Uterus (tissue), 4 donors: Measurements from ENCODE around the gene TSPAN4. TPM values are rescaled to one million over a fixed set of nuclear protein-coding genes. Genes with fewer than 3 reads are reported as not detected.

Source experiments
- DNase-seq, 2 donors: peaks; one replicate each; pipeline ENCODE4 v3.0.0-alpha.2; 2019 to 2020
- H3K27ac ChIP-seq, 2 donors: fragments of 200-600 bp; sonication (generic); 1 replicate in 1 of 2; 2 replicates in 1 of 2; pipeline ENCODE4 v1.5.1; 2016 to 2018
- H3K27me3 ChIP-seq, 2 donors: fragments of 200-600 bp; sonication (generic); one replicate each; pipeline ENCODE4 v1.5.1; 2018 to 2019; ENCODE audit warnings: control low read depth in 1 of 2
- H3K36me3 ChIP-seq, 2 donors: fragments of 200-600 bp; sonication (generic); one replicate each; pipeline ENCODE4 v1.5.1; 2019; ENCODE audit warnings: control low read depth in 1 of 2
- H3K4me1 ChIP-seq, 2 donors: fragments of 200-600 bp; sonication (generic); one replicate each; pipeline ENCODE4 v1.5.1; 2018 to 2019; ENCODE audit warnings: control low read depth in 1 of 2
- H3K4me3 ChIP-seq, 2 donors: fragments of 200-600 bp; sonication (generic); 1 replicate in 1 of 2; 2 replicates in 1 of 2; pipeline ENCODE4 v1.5.1; 2018 to 2019; ENCODE audit warnings: mild to moderate bottlenecking in 1 of 2
- H3K9me3 ChIP-seq, 2 donors: fragments of 200-600 bp; sonication (generic); one replicate each; pipeline ENCODE4 v1.5.1; 2019; ENCODE audit warnings: control low read depth in 1 of 2
- CTCF ChIP-seq, 4 experiments: fragments of 200-600 bp in 2 of 4; fragments of 450-650 bp in 2 of 4; sonication (generic) in 2 of 4; IDR thresholded peaks; one replicate each; pipeline ENCODE4 v1.5.1; 2016 to 2019; ENCODE audit warnings: antibody characterized with exemption in 4 of 4, mild to moderate bottlenecking in 2 of 4, moderate library complexity in 1 of 4
- POLR2A ChIP-seq, 2 donors: fragments of 450-650 bp; IDR thresholded peaks; one replicate each; pipeline ENCODE4 v1.6.1; 2016; ENCODE audit warnings: antibody characterized with exemption in 2 of 2, mild to moderate bottlenecking in 1 of 2, moderate library complexity in 1 of 2
- intact Hi-C: fragments of 100-400 bp; cut with DNase I; formaldehyde crosslinking; loops from one replicate; pipeline ENCODE4 v1.15.1; 2023; ENCODE audit warnings: low total_unique reads
- total RNA-seq, 4 donors: library from RNA; depleted of rRNA in 3 of 4; stranded (reverse); fragments of >200 nt in 3 of 4; gene quantifications; one replicate each; pipeline versions ENCODE4 v1.1.0 to v1.2.4, GENCODE V29; 2014 to 2023
- donor health status: DM: yes; HTN: yes; CAD: no.

TSPAN4 gene
- total RNA-seq, 4 donors from 2014 or later, result 68.4 to 119 (median 105) TPM

GRCh38 chr11:808427-809286, 34.0 kb upstream of the TSPAN4 start:
- H3K4me1 ChIP-seq, result peaks cover 8 to 33% of the 10 kb centered on the region in 2 donors

GRCh38 chr11:809287-810039, 33.2 kb upstream of the TSPAN4 start, which contains the start of gene RPLP2:
TSS of gene RPLP2 (plus strand) at chr11:809967. CDS start at chr11:810235, 268 bp downstream.
- peak within 1 kb of the TSS; percentile 96 to 97 for H3K27ac ChIP-seq
- no peaks in the 10 kb centered on the region for H3K9me3 ChIP-seq
- H3K4me1 ChIP-seq, result peaks cover 8 to 26% of the 10 kb centered on the region in 2 donors
- no peaks in the 10 kb centered on the region for H3K27me3 ChIP-seq
- peak within 1 kb of the TSS; percentile 80 to 83 for H3K4me3 ChIP-seq
- intact Hi-C loops, result no loop called here
- TF ChIP-seq POLR2A (IDR thresholded peaks at IDR 0.05) (peak; percentile 85 to 91), CTCF (IDR thresholded peaks at IDR 0.05) (peak in 2 of 4 experiments; percentile 1 to 23)
- peak; percentile 98 for DNase-seq
- no peaks in the 10 kb centered on the region for H3K36me3 ChIP-seq

More at GRCh38 chr11:808427-809286, 34.0 kb upstream of the TSPAN4 start:
- H3K4me3 ChIP-seq, result peak overlapping the region; percentile 80 to 83
- TF ChIP-seq POLR2A (IDR thresholded peaks at IDR 0.05) (no peak), CTCF (IDR thresholded peaks at IDR 0.05) (no peak)
- DNase-seq, result no peak
- peak overlapping the region; percentile 96 to 97 for H3K27ac ChIP-seq
- intact Hi-C loops, result no loop called here
- no peaks in the 10 kb centered on the region for H3K27me3 ChIP-seq
- no peaks in the 10 kb centered on the region for H3K9me3 ChIP-seq
- H3K36me3 ChIP-seq, result no peaks in the 10 kb centered on the region

DNA sequence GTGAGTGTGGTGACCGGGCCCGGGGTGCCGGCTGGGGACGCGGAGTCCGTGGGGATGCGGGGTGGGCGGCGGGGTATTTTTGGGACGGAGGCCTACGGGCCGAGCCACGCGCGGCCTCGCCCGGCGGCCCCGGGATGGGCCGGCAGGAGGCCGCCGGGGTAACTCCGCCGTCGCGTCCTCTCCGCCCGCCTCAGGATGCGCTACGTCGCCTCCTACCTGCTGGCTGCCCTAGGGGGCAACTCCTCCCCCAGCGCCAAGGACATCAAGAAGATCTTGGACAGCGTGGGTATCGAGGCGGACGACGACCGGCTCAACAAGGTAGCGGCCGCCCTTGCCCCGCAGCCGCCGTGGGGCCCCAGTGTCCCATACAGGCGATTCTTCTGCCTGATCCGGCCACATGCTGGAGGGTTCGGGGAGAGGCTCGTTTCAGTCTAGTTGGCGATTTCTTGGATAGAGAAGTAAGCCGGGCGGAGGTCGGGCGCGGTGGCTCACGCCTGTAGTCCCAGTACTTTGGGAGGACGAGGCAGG, 32.5 kb upstream of the TSPAN4 start:
- H3K4me1 ChIP-seq, result peaks cover 8 to 23% of the 10 kb centered on the region in 2 donors
- peak overlapping the region; percentile 80 to 83 for H3K4me3 ChIP-seq
- intact Hi-C loops, result no loop called here
- no peaks in the 10 kb centered on the region for H3K9me3 ChIP-seq
- no peak for DNase-seq
- H3K27me3 ChIP-seq, result no peaks in the 10 kb centered on the region
- H3K27ac ChIP-seq, result peak overlapping the region; percentile 96 to 97
- no peak for TF ChIP-seq POLR2A (IDR thresholded peaks at IDR 0.05)
- peak in 1 of 4 experiments; percentile 13 for TF ChIP-seq CTCF (IDR thresholded peaks at IDR 0.05)
- no peaks in the 10 kb centered on the region for H3K36me3 ChIP-seq

DNA sequence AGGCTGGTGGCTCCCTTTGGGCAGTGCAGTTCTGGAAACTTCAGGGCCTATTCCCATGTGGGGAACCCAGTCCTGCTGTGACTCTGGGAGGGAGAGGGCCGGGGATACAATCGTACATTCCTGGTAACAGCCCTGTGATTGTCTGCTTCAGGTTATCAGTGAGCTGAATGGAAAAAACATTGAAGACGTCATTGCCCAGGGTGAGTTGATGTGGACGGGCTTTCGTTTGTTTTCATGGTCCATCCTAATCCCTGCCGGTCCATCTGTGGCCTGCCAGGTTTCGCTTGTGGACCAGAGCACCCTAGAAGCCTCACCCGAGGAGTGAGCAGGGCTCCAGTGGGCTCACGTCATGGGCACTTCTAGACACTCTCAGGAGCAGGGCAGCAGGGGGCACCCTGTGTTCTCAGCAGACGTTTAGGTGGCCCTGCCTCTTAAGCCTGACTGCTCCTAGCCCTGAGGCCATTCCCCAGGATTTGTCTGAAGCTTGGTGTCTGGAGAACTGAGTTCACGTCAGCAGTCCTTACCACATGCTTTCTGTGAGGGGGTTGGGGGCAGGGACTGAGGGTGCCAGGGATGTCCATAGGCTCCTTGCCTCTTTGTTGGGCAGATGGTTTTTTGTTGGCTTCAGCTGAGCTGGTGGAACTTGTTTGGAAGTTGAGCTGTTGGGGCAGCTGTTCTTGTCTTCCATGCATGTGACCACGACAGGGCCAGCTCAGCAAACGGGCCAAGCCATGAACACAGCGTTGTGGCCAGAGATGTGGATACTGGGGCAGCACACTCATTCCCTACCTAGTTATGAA, 31.0 kb upstream of the TSPAN4 start:
- Histone ChIP-seq H3K9me3 (no peaks in the 10 kb centered on the region), H3K4me3 (no peak overlapping the region), H3K4me1 (peaks cover 8 to 23% of the 10 kb centered on the region in 2 donors), H3K27ac (no peak overlapping the region), H3K27me3 (no peaks in the 10 kb centered on the region), H3K36me3 (no peaks in the 10 kb centered on the region)
- TF ChIP-seq CTCF (IDR thresholded peaks at IDR 0.05), result no peak
- TF ChIP-seq POLR2A (IDR thresholded peaks at IDR 0.05), result no peak
- no peak for DNase-seq
- intact Hi-C loops, result no loop called here
